CD4-positive, alpha-beta T cell (primary cell): ENCODE measurements around the gene GRM5. TPM values are rescaled to one million over a fixed set of nuclear protein-coding genes. Genes with fewer than 3 reads are reported as not detected.

ENCODE experiments used
- ATAC-seq: fragments of 200-7000 bp; cut with Tn5 transposase; one replicate; pipeline ENCODE4 v1.10.0; 2022; ENCODE audit warnings: mild to moderate bottlenecking; ENCODE audit not compliant: poor library complexity
- CTCF ChIA-PET: fragments of 350-600 bp; sonication (Branson Sonifier 250); formaldehyde crosslinking; loops from one replicate; lab custom pipeline; 2021; ENCODE audit warnings: antibody characterized with exemption, inconsistent platforms; lab: Charles Lee
- POLR2A ChIA-PET: fragments of 350-600 bp; sonication (Branson Sonifier 250); formaldehyde crosslinking; loops from one replicate; lab custom pipeline; 2021; ENCODE audit warnings: antibody characterized with exemption, inconsistent platforms; lab: Charles Lee
- DNase-seq, 14 experiments: peaks; one replicate each; pipeline ENCODE4 v3.0.0-alpha.2; 2013 to 2020; ENCODE audit warnings: mixed read lengths in 2 of 14
- H3K27ac ChIP-seq, 2 donors: one replicate each; pipeline versions ENCODE4 v1.5.1 to v1.7.0; 2013; ENCODE audit warnings: low read length in 2 of 2, low read depth in 1 of 2, mild to moderate bottlenecking in 1 of 2
- H3K27me3 ChIP-seq, 2 experiments: 1 replicate in 1 of 2; 2 replicates in 1 of 2; pipeline versions ENCODE4 v1.6.1 to v1.7.0; 2013; ENCODE audit warnings: low read length in 2 of 2, control low read depth in 1 of 2, mild to moderate bottlenecking in 1 of 2, moderate library complexity in 1 of 2; ENCODE audit not compliant: insufficient read depth in 2 of 2, control insufficient read depth in 1 of 2
- H3K36me3 ChIP-seq: one replicate; pipeline ENCODE4 v1.6.1; 2013; ENCODE audit warnings: low read length, control low read depth; ENCODE audit not compliant: insufficient read depth
- H3K4me1 ChIP-seq: one replicate; pipeline ENCODE4 v1.6.1; 2013; ENCODE audit warnings: low read length, control low read depth; ENCODE audit not compliant: insufficient read depth
- H3K4me3 ChIP-seq: one replicate; pipeline ENCODE4 v1.5.1; 2013; ENCODE audit warnings: mild to moderate bottlenecking, low read length, moderate library complexity
- H3K9me3 ChIP-seq, 2 experiments: 1 replicate in 1 of 2; 2 replicates in 1 of 2; pipeline versions ENCODE4 v1.6.1 to v1.7.0; 2013; ENCODE audit warnings: low read length in 2 of 2, mild to moderate bottlenecking in 2 of 2, control low read depth in 1 of 2, moderate library complexity in 1 of 2; ENCODE audit not compliant: control insufficient read depth in 1 of 2, insufficient read depth in 1 of 2
- H3K27ac Mint-ChIP-seq: one replicate; pipeline ENCODE4 v1.8.0; 2020; ENCODE audit warnings: mixed read lengths
- H3K27me3 Mint-ChIP-seq: one replicate; pipeline ENCODE4 v1.8.0; 2021; ENCODE audit warnings: mixed read lengths
- H3K36me3 Mint-ChIP-seq: one replicate; pipeline ENCODE4 v1.8.0; 2021; ENCODE audit warnings: low read depth, mixed read lengths
- H3K4me1 Mint-ChIP-seq: one replicate; pipeline ENCODE4 v1.8.0; 2021; ENCODE audit warnings: low read depth, mixed read lengths
- H3K4me3 Mint-ChIP-seq: one replicate; pipeline ENCODE4 v1.8.0; 2020; ENCODE audit warnings: mild to moderate bottlenecking, mixed read lengths
- H3K9me3 Mint-ChIP-seq: one replicate; pipeline ENCODE4 v1.8.0; 2020; ENCODE audit warnings: mixed read lengths
- intact Hi-C, 2 experiments: fragments of 100-400 bp; cut with DNase I in 1 of 2; cut with micrococcal nuclease in 1 of 2; formaldehyde crosslinking; loops; one replicate each; pipeline versions ENCODE4 v1.15.1 to v1.9.0; 2023 to 2025; cut with DNase I, micrococcal nuclease
- total RNA-seq, 174 experiments: library from RNA in 2 of 174; stranded (reverse) in 2 of 174; gene quantifications; one replicate each; pipeline ENCODE4 v1.2.3 and lab custom pipeline; 2021 to 2026
- TF ChIP-seq, protein P1 (sequence below): fragments of 200-600 bp; IDR thresholded peaks from one replicate; pipeline ENCODE4 v1.8.0; 2022; ENCODE audit warnings: antibody characterized with exemption, mild to moderate bottlenecking

The GRM5 gene
- total RNA-seq, 2 experiments from 2014 or later: not detected

DNA sequence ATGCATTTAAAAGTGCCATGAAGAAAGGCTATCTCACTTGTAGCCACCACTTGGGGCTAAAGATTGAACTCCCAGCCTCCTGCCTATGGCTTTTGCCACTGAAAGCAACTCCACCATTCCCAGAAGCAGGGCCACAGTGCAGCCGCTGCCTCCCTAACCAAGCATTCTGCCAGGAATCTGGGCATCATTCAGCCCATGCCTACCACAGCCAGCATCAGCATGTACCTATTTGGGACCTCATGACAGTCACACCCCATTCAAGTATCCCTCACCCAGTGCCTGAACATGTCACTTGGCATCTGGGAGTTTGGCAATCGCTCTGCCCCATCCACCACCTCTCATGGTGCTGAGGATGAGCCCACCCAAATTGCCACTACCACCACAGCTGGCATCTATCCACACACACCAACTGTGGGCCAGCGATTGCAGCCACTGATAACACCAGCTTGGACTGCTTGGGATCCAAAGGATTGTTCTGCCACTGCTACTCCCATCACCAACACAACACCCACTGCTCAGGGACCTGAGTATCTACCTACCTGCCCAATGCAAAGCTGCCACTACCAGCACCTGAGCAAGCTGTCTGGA lies 234.4 kb downstream of the GRM5 start:
- ATAC-seq (no peak), DNase-seq (no peak)
- Mint-ChIP-seq H3K9me3 (peaks cover 3% of the 10 kb centered on the region), H3K36me3 (no peaks in the 10 kb centered on the region), H3K4me3 (no peak overlapping the region), H3K4me1 (peaks cover 21% of the 10 kb centered on the region), H3K27ac (no peak overlapping the region), H3K27me3 (no peaks in the 10 kb centered on the region)
- no peak overlapping the region for H3K4me3 ChIP-seq
- no peaks in the 10 kb centered on the region for H3K4me1 ChIP-seq
- intact Hi-C loops: no loop called here
- TF ChIP-seq, protein P1, sequence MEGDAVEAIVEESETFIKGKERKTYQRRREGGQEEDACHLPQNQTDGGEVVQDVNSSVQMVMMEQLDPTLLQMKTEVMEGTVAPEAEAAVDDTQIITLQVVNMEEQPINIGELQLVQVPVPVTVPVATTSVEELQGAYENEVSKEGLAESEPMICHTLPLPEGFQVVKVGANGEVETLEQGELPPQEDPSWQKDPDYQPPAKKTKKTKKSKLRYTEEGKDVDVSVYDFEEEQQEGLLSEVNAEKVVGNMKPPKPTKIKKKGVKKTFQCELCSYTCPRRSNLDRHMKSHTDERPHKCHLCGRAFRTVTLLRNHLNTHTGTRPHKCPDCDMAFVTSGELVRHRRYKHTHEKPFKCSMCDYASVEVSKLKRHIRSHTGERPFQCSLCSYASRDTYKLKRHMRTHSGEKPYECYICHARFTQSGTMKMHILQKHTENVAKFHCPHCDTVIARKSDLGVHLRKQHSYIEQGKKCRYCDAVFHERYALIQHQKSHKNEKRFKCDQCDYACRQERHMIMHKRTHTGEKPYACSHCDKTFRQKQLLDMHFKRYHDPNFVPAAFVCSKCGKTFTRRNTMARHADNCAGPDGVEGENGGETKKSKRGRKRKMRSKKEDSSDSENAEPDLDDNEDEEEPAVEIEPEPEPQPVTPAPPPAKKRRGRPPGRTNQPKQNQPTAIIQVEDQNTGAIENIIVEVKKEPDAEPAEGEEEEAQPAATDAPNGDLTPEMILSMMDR: no peak
- no peaks in the 10 kb centered on the region for H3K36me3 ChIP-seq
- ChIA-PET POLR2A (no interaction called here), CTCF (no interaction called here)
- no peaks in the 10 kb centered on the region for H3K27me3 ChIP-seq
- no peak overlapping the region for H3K27ac ChIP-seq
- peaks cover 0 to 7% of the 10 kb centered on the region in 2 experiments for H3K9me3 ChIP-seq

DNA sequence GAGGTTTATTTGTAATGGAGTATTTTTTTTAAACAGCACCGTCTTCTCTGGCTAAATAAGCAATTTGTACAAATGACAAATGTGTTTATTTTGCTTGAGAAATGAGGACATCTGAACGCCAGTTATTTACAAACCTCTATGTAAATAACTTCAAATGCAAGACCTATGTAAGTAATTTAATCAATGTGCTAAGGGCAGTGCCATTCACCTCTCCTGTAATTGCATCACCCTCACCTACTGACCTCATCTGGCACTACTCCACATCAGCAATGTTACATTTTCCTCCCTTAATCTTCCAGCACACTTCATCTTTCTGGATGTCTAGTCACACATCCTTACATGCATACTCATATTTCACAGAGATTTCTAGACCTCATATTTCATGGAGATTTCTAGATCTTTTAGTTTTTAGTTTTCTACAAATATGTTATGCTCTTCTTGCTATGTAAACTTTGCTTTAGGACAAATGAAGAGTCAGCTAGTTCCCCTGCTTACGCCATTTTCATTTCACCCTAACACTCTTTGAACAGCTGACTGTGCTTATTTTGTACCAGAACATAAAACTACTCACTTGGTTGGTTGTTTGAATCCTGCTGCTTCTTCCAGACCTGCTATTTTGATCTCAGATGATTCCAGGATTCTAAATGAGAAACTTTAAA lies 238.6 kb downstream of the GRM5 start:
- ATAC-seq: no peak
- H3K27me3 ChIP-seq: no peaks in the 10 kb centered on the region
- DNase-seq: no peak
- ChIA-PET CTCF (no interaction called here), POLR2A (no interaction called here)
- Mint-ChIP-seq H3K27me3 (no peaks in the 10 kb centered on the region), H3K4me1 (no peaks in the 10 kb centered on the region), H3K27ac (no peak overlapping the region), H3K9me3 (peaks cover 3% of the 10 kb centered on the region), H3K36me3 (no peaks in the 10 kb centered on the region), H3K4me3 (no peak overlapping the region)
- H3K36me3 ChIP-seq: no peaks in the 10 kb centered on the region
- intact Hi-C loops: no loop called here
- no peak overlapping the region for H3K27ac ChIP-seq
- H3K4me3 ChIP-seq: no peak overlapping the region
- TF ChIP-seq, protein P1: no peak
- H3K4me1 ChIP-seq: no peaks in the 10 kb centered on the region
- peaks cover 0 to 7% of the 10 kb centered on the region in 2 experiments for H3K9me3 ChIP-seq

GRCh38 chr11:88819616-88820015 lies 246.2 kb downstream of the GRM5 start:
- no peak overlapping the region for H3K27ac ChIP-seq
- Mint-ChIP-seq H3K4me3 (no peak overlapping the region), H3K4me1 (no peaks in the 10 kb centered on the region), H3K27ac (no peak overlapping the region), H3K36me3 (no peaks in the 10 kb centered on the region), H3K9me3 (no peaks in the 10 kb centered on the region), H3K27me3 (no peaks in the 10 kb centered on the region)
- H3K4me3 ChIP-seq: no peak overlapping the region
- peaks cover 0 to 4% of the 10 kb centered on the region in 2 experiments for H3K9me3 ChIP-seq
- H3K36me3 ChIP-seq: no peaks in the 10 kb centered on the region
- no peaks in the 10 kb centered on the region for H3K27me3 ChIP-seq
- ChIA-PET CTCF (no interaction called here), POLR2A (no interaction called here)
- TF ChIP-seq, protein P1: no peak
- intact Hi-C loops: loop anchor here in 1 of 2 experiments (10.0 kb wide), 1 partner anchor 55 kb away; no protein-coding TSS in a partner anchor
- DNase-seq: no peak
- ATAC-seq: no peak
- no peaks in the 10 kb centered on the region for H3K4me1 ChIP-seq
